Ishikawa (cell line): ENCODE results near the gene PTPN5.

Experiments used
- CREB1 ChIP-seq: IDR thresholded peaks from 2 replicates; pipeline ENCODE4 v1.6.1; 2012; ENCODE audit warnings: low read depth
- EGR1 ChIP-seq: IDR thresholded peaks from 2 replicates; pipeline ENCODE4 v1.6.1; 2012
- EP300 ChIP-seq: IDR thresholded peaks from 2 replicates; pipeline ENCODE4 v1.6.1; 2012; ENCODE audit warnings: borderline replicate concordance
- FOXM1 ChIP-seq: IDR thresholded peaks from 2 replicates; pipeline ENCODE4 v1.6.1; 2012; ENCODE audit warnings: low read depth, borderline replicate concordance
- MAX ChIP-seq: IDR thresholded peaks from 2 replicates; pipeline ENCODE4 v1.6.1; 2012
- RAD21 ChIP-seq: IDR thresholded peaks from 2 replicates; pipeline ENCODE4 v1.6.1; 2012; ENCODE audit warnings: low read depth
- REST ChIP-seq: IDR thresholded peaks from 2 replicates; pipeline ENCODE4 v1.6.1; 2012; ENCODE audit warnings: low read depth, mild to moderate bottlenecking
- TAF1 ChIP-seq: IDR thresholded peaks from 2 replicates; pipeline ENCODE4 v1.6.1; 2012; ENCODE audit warnings: low read depth, mild to moderate bottlenecking
- TCF12 ChIP-seq: IDR thresholded peaks from 2 replicates; pipeline ENCODE4 v1.6.1; 2012; ENCODE audit warnings: low read depth
- USF1 ChIP-seq: IDR thresholded peaks from 2 replicates; pipeline ENCODE4 v1.6.1; 2012
- ZBTB7A ChIP-seq: IDR thresholded peaks from 2 replicates; pipeline ENCODE4 v1.6.1; 2012; ENCODE audit warnings: low read depth

- TF ChIP-seq TAF1 (no peak), RAD21 (no peak), TCF12 (no peak), USF1 (no peak), CREB1 (no peak), EP300 (no peak), ZBTB7A (no peak), REST (no peak), FOXM1 (no peak), MAX (no peak), EGR1 (no peak)
Observed at GRCh38 chr11:18703001-18703763, 88.4 kb downstream of the PTPN5 start.
